GM19099 (cell line): ENCODE results near the gene TMEM218.

ENCODE experiments used
- POLR2A ChIP-seq: IDR thresholded peaks from 3 replicates; pipeline ENCODE4 v1.6.1; 2011; ENCODE audit warnings: low read depth; ENCODE audit not compliant: insufficient read length; ENCODE audit errors: extremely low read depth

Gene TMEM218

DNA sequence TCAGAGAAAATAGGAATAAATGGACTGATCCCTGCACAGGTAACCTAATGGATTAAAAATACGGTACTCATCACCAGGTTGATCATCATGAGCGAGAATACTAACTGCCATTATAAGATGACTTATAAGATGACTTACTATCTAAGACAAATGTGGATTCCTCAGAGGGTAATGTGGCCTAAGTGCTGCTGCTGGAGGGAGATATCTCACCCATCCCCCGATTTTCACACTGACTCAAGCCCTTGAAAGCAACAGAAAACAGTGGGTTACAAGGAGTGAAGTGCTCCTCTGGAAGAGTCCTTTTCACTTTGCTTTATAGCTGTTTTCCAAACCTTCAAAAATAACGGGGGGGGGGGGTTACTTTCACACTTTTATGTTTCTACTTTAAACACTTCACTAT lies 920 bp downstream of the TMEM218 start:
- no peak for TF ChIP-seq POLR2A

- no peak for TF ChIP-seq POLR2A
Measured at GRCh38 chr11:125108469-125108868, 3.0 kb downstream of the TMEM218 start.

DNA sequence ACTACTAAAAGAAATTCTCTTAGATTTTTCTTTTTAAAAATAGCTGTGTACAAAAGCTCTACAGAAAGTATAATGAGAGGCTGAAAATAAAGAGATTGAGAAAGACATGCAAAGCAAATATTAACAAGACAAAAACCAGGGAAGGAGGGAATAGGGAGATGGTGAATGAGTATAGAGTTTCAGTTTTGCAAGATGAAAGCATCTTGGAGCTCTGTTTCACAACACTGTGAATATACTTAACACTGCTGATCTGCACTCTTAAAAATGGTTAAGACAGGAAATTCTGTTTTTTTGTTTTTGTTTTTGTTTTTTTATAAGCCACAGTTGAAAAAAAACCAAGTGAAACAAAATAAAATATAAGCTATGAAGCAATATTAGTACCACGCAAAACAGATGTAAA lies 5.5 kb downstream of the TMEM218 start:
- TF ChIP-seq POLR2A: no peak

GRCh38 chr11:125102510-125102909 lies 8.9 kb downstream of the TMEM218 start:
- TF ChIP-seq POLR2A: no peak

- TF ChIP-seq POLR2A: no peak
Measured at GRCh38 chr11:125102025-125102424, 9.4 kb downstream of the TMEM218 start.

- TF ChIP-seq POLR2A: no peak
Measured at GRCh38 chr11:125101596-125101995, 9.8 kb downstream of the TMEM218 start.

GRCh38 chr11:125100136-125100535 lies 11.3 kb downstream of the TMEM218 start:
- TF ChIP-seq POLR2A: no peak

GRCh38 chr11:125094731-125095130 lies 16.7 kb downstream of the TMEM218 start:
- TF ChIP-seq POLR2A: no peak

DNA sequence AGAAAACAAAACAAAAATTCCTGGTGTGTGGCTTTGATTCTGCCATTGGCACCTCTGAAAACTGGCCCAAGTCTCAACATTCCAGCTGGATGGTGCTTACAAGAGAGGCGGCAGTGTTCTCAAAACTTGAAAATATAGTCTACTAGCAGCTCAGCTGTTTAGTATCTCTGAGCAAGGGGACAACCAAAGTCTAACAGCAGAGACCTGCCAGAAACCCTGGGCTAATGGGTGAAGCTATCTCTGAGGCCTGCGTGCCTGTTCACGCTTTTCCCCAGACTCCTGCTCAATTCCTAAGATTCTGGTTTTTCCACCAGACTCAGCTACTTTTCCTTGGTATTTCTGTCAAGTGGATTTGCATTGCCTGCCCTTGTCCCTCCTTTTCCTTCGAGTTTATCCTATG lies 17.9 kb downstream of the TMEM218 start:
- TF ChIP-seq POLR2A: no peak

DNA sequence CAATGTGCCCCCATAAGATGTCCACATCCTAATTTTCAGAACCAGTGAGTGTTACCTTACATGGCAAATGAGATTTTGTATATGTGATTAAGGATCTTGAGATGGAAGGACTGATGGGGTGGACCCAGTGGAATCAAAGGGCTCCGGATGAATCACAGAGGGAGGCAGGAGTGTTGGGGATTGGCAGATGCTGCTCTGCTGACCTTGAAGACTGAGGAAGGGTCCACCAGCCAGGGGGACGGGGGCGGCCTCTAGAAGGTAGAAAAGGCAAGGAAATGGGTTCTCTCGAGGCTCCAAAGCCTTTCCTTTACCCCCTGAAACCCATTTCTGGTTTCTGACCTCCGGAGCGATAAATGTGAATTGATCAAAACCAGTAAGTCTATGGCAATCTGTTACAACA lies 18.8 kb downstream of the TMEM218 start:
- no peak for TF ChIP-seq POLR2A

DNA sequence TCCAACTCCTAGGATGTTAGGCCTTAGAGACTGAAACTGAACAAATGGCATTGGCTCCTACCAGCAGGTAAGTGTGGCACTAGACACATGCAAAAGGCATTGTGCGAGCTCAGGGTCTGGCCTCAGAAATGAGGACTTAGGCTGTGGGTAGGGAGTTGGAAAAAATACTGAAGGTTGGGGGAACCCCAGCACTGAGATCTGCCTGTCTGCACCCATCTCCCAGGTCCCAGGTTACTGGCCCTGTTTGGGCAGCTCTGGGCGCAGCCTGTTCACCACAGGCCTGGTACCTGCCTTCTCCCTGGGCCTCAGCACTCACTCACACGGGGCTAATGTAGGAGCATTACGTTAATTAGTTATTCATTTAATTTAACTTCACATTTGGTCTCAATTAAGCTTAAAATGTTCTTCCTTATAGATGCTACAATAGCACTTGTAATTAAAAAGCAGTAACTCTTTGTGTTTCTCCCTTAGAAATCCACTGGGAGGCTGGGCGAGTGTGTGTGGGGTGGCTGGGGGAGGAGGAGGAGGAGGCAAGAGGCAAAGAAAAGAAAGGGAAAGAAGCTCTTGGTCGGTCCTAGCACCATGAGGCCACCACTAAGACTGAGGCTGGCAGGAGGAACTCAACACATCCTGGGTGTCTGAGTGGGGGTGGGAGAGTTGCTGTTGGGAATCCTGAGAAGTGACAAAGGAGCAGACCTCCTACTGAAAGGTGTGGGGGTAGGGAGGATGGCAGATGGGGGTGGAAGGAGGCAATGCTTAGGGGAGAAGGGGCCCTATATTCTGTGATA lies 19.4 kb downstream of the TMEM218 start:
- no peak for TF ChIP-seq POLR2A

- no peak for TF ChIP-seq POLR2A
Measured at GRCh38 chr11:125091247-125091876, 20.1 kb downstream of the TMEM218 start.

DNA sequence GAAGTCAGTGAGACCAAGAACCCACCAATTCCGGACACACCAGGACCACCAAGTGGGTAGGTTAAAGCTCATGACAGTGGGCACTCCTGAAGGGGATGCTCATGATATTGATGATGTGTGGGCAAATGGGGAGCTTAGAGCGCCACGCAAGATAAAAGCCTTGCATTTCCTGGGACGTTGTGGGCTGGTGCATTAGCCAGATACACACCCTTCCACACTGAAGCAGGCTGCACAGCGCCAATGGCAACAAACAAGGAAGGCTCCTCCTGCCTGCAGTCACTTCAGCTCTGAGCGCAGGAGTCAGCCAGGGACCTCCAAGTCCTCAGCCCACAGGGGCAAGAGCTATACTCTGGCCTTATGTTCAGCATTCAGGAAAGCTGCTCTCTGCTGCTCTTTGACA lies 20.6 kb downstream of the TMEM218 start:
- TF ChIP-seq POLR2A: no peak

GRCh38 chr11:125088576-125089455 lies 22.6 kb downstream of the TMEM218 start:
- no peak for TF ChIP-seq POLR2A

- TF ChIP-seq POLR2A: no peak
Measured at GRCh38 chr11:125088123-125088522, 23.3 kb downstream of the TMEM218 start.

DNA sequence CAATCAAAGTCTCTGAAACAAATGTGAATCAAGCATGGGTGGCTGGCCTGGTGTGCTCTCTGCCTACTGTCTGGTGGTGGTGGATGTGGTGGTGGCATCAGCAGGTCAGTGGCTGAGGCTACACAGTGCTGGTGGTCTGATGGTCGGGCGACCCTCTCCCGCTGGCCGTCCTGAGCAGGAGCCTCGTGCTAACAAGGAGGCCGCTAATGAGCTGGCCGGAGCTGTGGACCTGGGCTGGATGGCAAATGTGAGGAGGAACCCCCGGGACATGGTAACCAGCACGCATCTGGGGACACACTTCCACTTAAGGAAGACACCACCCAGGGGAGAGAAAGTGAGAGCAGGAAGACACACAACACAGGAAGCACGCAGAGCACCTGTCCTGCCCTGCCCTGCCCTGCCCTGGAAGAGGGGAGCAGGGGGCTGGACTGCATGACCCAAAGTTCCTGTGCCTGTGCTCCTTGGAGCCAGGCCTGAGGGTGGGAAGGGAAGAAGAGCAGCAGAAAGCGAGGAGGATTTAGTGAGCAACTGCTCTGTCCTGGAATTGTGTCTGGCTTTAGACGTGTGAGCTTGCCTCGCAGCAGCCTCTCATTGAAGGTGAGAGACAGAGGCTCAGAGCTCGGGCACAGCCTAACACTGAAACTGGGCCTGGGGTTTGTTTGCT lies 24.7 kb downstream of the TMEM218 start:
- TF ChIP-seq POLR2A: no peak
